22Rv1 (cell line): ENCODE measurements around the gene SLC8A1.

Source experiments
- H3K27ac ChIP-seq: fragments of 450-650 bp; 2 replicates; pipeline ENCODE4 v1.5.1; 2017
- CTCF ChIP-seq: fragments of 450-650 bp; IDR thresholded peaks from 2 replicates; pipeline ENCODE4 v1.5.1; 2017; ENCODE audit warnings: mild to moderate bottlenecking
- ZFX ChIP-seq: fragments of 450-650 bp; IDR thresholded peaks from 2 replicates; pipeline ENCODE4 v1.6.1; 2017; ENCODE audit warnings: antibody characterized with exemption, borderline replicate concordance

Gene SLC8A1

GRCh38 chr2:40386177-40386576, 65.7 kb downstream of the SLC8A1 start:
- TF ChIP-seq CTCF (no peak), ZFX (no peak)
- H3K27ac ChIP-seq = no peak overlapping the region

- no peak for TF ChIP-seq CTCF
- no peak for TF ChIP-seq ZFX
- H3K27ac ChIP-seq = no peak overlapping the region
Observed at GRCh38 chr2:40384714-40385113, 67.2 kb downstream of the SLC8A1 start.

DNA sequence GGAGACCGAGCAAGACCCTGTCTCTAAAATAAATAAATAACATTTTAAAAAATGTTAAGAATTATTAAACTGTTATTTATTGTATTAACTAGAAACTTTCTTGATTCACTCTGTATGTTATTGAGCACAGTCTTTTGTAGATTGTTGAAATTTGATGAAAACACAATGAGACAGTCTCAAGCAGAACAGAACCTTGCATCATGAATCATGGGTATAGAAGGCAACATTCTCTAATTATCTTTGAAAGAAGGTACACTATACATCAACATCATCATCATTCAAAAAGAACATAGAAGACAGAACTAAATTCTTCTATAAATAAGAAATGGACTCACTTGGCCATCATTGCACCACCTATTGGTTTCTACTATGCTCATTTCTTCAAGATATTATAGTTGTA, 67.7 kb downstream of the SLC8A1 start:
- no peak overlapping the region for H3K27ac ChIP-seq
- TF ChIP-seq ZFX = no peak
- no peak for TF ChIP-seq CTCF

GRCh38 chr2:40380721-40381120, 71.2 kb downstream of the SLC8A1 start:
- TF ChIP-seq CTCF (no peak), ZFX (no peak)
- H3K27ac ChIP-seq = no peak overlapping the region

- no peak for TF ChIP-seq CTCF
- no peak for TF ChIP-seq ZFX
- H3K27ac ChIP-seq = no peak overlapping the region
Observed at GRCh38 chr2:40380041-40380440, 71.8 kb downstream of the SLC8A1 start.

- no peak for TF ChIP-seq CTCF
- no peak for TF ChIP-seq ZFX
Observed at GRCh38 chr2:40374543-40375240, 77.2 kb downstream of the SLC8A1 start.

DNA sequence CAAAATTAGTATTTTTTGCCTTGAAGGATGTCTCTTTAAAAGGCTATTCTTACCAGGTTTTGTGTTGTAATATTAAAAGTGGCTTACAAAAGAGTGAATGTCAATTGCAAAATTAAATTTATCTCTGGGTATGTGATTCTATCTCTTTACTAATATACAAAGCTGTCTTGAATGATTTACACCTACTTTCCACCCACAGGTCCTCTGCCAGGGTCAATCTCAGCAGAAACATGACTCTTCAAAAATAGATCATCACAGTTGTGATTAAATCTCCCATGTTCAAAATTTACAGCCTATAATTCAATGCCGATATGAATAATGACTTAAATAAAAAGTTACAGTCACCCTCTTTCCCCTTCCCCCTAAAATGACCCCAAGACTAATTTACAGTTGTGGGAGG, 78.8 kb downstream of the SLC8A1 start:
- TF ChIP-seq ZFX (no peak), CTCF (no peak)

More at GRCh38 chr2:40374543-40375240, 77.2 kb downstream of the SLC8A1 start:
- H3K27ac ChIP-seq = no peak overlapping the region

More for the DNA sequence above, 78.8 kb downstream of the SLC8A1 start:
- H3K27ac ChIP-seq = no peak overlapping the region
